Measurements from ENCODE around the gene XKRX.

Gene XKRX

DNA sequence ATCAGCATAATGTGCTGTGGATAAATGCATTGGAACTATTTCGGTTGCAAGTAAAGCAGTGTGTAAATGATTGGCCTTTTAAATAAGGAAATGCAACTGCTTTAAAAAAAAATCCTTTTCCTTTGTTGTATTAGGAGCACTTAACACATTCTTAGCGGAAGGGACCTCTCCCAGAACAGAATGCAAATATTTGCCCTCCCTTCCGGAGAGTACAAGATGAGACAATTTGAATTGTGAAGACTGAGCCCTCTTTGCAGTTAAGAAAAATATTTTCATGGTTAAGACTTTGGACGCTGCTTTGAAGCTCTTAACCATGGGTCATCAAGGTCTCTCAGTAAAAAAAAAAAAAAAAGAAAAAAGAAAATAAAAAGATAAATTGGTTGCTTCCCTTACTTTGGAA, 45.1 kb downstream of the XKRX start:
- no peak for DNase-seq

DNA sequence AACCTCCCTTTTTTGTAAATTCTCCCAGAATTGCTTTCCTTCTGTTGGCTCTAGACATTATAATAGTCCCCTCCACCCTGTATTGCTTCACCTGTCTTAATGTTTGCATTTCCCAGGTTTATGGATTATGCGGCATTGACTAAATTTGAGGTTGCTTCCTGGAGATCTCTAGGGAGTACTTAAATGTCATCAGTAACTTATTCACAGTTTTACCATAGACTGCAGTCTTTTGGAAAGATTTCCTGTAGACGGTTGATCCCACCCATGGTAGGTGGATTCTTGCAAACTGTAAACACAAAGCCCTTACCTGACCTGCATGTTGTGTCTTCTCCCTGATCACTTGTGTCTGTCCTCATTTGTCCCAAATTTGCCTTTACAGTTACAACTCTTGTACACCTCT, 48.3 kb downstream of the XKRX start:
- DNase-seq = no peak

DNA sequence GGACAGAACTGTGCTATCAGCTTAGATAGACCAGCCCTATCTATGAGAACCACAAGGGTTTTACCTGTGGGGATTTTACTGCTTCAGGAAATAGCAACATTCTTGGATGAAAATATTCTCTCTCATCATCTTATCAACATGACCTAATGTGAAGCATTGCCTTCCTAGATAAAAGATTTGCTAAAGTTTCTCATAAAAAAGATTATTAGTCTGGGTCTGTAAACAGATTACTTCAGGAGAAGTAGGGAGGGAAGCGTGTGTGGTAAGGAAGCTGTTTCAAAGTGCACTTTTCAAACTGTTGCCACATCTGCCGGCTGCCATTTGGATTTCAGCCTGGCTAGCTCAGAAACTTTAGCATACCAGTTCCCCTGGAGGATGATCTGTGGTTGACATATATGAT, 54.4 kb downstream of the XKRX start, which contains the start of gene NOX1:
Gene NOX1 (minus strand): TSS at position 35 of the 400 bp plus-strand sequence. CDS start 220 bp downstream, outside the sequence.
- no peak for DNase-seq

DNA sequence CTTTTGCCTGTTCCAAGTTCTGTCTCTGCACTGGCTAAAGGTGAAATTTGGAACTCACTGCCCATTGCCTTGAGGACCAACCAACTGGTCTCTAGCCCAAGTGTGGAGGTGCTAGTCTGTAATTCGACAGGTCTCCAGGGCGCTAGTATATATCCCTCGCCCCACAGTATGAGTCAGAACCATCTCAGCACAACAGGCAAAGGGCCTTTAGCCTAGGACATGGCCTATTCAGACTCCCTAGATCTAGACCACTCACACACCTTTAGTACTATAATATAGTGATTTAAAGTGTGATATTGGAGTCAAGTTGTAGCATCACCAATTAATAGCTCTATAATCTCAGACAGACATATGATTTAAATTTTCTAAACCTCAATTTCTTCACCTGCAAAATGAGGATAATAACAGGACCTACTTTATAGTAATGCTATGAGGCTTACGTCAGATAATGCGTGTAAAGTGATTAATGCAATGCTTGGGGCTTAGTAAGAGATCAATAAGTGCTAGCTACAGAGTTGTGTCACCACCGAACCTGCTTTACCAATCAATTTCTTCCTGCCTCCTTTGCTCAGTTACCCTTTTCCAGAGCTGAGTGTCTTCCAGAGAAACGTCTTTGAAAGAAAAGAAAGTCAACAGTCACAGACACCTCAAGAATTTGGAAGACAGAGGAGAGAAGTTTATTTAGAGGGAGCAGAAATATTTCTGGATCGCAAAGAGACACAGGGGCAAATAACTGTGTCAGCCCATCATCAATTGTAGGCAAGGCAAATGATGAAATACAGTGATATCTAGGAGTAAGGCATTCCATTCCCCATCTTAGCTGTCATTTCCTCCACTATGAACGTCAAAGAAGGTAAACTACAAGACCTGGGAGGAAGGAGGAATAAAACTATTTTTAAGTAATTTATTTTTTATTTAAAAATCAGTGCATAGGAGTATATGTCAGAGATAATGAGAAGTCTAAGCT, 56.8 kb downstream of the XKRX start:
- no peak for DNase-seq

DNA sequence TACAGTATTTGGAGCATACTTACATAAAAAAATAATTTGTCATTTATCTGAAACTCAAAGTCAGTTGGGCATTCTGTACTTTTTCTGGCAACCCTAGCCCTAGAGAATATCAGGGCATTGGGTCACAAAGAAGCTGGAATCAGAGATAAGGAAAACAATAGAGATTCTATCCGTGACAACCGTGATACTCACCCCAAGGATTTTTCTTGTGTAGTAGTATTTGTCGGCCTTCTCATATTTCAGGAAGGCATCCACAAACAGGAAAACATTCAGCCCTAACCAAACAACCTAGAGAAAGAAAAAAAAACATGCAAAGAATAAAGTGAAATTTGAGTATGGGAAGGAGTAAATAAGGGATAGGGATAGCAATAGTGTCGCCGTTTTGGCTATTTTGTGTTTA, 58.2 kb downstream of the XKRX start:
- DNase-seq = no peak

DNA sequence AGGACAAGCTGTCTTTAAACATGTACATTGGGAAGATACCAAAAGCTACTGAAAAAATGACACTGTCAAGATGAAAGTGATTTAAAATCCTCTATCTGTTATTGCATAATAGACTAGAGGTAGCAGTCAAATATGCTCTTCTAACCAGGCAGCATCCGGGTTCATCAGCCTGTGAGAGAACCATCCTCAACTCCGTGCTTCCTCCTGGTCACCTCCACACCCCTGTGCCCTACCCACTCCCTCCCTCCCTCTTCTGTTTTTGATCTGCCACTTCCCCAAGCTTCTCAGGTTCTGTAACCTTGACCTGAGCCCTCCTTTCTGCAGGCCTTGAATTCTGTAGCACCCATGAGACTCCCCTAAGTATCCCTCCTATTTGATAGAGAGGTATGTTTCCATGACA, 60.4 kb downstream of the XKRX start:
- no peak for DNase-seq

DNA sequence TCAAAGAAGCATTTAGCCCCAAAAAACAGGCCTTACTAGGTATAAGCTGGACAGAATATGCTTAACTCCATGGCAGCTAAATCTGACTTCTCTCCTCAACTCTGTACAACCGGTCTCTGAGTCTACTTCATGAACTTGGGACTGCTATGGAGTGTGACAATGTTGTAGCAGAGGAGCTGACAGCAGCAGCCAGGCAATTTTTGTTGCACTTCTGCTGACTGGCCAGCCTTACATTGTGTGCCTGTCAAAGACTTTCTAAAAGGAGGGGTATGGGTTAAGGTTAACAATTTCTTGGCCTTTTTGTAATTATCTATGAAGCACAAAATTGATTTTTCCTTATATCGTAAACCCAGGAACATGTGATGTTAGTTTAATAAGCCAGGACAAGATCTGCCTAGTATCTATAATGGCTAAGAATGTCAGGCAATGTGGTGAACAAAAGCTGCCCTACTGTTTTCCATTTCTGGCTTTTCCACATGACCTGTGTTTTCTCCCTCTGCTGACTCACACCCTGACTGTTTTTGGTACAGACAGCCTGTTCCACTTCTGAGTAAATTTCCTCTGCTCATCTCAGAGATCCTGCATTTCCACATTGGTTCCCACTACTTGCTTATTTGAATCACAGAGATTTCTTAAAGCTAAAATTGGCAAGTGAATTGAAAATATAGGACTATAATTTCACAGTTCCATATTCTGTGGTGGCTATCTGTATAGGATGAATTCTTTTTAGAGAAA, 63.9 kb downstream of the XKRX start:
- no peak for DNase-seq
